Stimulated activated naive CD4-positive, alpha-beta T cell (primary cell): ENCODE results near the gene ANKRD11.
A peak's percentile ranks its signal among the peaks of the same experiment; 100 is the strongest.
"Not testable (repeated sequence)": the region's sequence is repeated elsewhere in the genome, so short reads cannot be mapped to it uniquely, and the experiment has no call there.

Experiments
- DNase-seq, 6 experiments: peaks; one replicate each; lab custom pipeline; 2025; lab: John Stamatoyannopoulos, UW

ANKRD11 gene

DNA sequence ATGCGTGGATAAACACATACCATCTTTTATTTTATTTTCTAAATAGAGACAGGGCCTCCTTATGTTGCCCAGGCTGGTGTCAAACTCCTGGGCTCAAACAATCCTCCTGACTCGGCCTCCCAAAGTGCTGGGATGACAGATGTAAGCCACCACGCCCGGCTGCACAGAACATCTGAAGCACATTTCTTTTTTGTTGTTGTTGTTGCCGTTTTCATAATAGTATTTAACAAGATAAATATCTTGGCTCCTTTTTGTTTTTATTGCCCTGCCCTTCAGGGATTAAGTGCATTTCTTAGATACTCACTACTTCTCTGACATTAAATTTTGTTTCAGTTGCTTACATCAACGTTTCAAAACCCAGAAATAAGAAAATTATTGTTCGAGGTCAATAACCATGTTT is 37.4 kb downstream of the ANKRD11 start:
- no peak for DNase-seq

DNA sequence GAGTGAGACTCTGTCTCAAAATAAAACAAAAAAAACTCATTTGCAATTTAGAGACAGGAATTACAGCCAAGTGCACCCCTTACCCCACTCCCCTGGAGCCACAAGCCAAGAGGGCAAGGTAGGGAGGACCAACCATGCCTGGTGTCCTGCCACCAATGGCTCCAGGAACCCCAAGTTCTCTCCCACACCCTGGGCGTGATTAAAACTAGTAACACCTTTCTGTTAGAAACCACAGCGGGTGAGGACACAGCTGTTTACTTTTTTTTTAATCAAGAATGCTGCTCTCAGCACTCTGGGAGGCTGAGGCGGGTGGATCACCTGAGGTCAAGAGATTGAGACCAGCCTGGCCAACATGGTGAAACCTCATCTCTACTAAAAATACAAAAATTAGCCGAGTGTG is 38.1 kb downstream of the ANKRD11 start:
- DNase-seq, result no peak

DNA sequence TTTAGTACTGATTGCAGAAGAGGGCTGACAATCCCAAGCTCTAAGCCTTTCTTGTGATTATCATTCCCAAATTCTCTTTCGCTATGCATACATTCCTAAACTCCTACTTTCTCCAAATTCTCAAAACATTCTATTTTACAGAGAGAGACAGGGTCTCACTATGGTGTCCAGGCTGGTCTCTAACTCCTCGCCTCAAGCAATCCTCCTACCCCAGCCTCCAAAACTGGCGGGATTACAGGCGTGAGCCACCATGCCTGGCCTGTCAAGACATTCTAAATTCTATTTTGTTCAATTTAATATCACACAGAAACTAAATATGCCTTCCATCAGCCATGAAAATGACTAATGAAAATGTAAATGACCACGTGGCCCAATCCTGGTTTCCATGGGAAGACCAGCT is 39.8 kb downstream of the ANKRD11 start:
- no peak for DNase-seq

DNA sequence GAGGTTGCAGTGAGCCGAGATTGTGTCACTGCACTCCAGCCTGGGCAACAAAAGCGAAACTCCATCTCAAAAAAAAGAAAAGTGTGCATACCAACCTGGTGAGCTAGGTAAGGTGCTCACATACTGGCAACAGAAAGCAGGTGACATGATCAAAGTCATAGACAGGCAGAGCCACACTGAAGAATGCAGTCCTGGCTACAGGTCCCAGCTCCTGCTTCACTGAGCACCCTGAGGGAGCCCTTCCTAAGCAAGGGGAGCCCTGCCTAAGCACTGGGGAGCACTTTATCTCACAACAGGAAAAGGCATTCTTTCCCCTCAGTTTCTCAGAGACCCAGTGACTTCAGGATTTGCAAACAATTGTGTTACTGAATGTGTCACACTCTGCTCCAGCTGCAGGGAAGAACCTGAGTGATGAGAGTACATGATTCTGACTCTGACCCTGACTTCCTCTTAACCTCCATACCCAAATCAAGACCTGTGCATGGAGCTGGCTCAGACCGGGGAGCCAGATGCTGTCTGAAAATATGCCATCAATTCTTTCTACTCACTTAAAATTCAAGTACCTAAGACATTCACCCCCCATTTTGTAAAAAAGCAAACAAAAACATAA is 40.5 kb downstream of the ANKRD11 start:
- DNase-seq, result no peak

DNA sequence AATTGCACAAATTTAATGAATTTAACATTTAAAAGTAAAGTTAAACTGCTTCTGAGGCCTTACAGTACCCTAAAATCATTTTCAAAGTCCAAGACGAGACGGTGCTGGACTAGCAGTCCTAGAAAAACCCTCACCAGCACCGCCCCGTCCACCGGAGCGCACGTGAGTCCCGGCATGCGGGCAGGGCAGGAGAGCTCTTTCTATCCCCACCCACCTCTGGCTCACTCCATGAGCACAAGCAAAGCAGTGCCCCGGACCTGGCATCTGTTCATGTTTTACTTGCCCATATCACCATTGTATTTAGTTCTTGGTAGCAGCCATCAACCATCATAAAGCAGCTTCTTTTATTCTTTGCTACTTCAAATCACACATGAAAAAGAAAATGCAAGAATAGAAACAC is 41.7 kb downstream of the ANKRD11 start:
- DNase-seq, result no peak

DNA sequence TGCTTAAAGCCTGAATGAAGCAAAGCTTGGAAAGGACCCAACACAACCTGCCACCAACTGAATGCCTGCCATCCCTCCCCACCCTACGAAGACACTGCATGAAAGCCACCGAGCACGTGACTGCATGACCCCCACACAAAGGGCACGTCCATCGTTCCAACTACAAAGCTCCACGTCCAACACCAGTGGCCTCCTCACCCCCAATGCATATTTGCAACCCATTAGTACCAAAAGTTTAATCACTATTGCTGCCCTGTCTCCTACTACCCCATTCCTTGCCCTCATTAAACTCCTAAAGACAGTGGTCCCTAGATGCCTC is 43.4 kb downstream of the ANKRD11 start:
- no peak for DNase-seq

DNA sequence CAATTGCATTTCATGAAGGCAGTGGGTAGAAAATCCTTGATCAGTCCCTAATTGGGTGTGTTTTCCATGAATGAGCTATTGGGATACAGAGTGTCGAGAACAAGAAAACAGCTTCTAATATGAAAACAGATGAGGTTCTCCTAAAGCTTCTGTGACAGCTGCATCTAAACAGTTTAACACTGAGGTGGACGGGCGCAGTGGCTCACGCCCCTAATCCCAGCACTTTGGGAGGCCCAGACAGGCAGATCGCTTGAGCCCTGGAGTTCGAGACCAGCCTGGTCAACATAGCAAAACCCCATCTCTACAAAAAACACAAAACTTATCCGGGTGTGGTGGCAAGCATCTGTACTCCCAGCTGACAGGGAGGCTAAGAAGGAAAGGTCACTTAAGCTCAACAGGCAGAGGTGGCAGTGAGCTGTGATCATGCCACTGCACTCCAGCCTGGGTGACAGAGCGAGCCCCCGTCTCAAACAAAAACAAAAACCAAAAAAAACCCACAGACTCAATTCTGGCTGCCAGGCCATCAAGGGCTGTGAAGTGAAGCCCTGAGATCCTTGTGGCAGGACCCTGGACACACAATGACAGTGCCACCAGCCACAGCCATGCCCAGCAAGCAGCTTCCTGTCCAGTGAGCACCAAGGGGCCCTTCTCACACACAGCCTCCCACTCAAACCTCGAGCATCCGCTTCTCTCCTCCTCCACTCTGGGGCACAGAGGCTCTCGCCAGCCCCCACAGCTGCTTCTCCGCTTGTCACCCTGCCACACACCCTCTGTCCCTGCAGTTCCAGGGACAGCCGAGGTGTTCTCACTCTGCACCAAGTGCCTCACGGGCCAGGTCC is 44.0 kb downstream of the ANKRD11 start:
- DNase-seq, result no peak

DNA sequence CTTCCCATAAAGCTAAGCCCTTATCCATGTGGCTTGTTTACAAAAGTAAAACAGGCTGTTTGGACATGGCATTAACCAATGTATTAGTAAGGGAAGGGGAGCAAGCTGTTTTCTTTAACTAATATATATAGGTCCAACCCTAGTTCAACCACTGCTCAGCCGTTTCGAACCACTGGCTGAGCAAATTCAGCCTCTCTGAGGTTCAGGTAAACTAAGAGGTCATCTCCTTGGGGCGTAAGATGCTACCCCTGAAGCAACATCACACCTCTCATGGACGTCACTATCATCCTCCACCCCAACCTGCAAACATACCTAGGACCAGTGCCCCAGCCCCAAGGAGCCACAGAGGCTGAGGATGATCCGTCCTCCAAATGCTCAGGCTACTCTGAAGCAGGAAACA is 45.2 kb downstream of the ANKRD11 start:
- DNase-seq, result no peak

DNA sequence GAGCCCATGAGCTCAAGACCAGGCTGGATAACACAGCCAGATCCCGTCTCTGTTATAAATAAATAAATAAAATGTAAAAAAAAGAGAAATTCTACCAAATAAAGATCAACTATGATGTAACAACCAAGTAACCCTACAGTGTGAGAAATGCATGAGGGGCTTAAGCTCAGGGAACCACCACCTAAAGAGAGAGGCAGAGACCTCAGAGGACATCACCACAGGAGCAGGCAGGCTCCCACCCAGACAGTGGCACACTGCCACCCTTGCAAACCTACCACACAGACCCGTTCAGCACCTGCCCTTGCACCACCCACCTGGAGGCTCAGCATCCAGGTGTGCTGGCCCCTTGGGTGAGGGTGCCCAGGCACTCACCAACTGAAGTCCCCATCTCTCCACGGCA is 45.6 kb downstream of the ANKRD11 start:
- no peak for DNase-seq

DNA sequence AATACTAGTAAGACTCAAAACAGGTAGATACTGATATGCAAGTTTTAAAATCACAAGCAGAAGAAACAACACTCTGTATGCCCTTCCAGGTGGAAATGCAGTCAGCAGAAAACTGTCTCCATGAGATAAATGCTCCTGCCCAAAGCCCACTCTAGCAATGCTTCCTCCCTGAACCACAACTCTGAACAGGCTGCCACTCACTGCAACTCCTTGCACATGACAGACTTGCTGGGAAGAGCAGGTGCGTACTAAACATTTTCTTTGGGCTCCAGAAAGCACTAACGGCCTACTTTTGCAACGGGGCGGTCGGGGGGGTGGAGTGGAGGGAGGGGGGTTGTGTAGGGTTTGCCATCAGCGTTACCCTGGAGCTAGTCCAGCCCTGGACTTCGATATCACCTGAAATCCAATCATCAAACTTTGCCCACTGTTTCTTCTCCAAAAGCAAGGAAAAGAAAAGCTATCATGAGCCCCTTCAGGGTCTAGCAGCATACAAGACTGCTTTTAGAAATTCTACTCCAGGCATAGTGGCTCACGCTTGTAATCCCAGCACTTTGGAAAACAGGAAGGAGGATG is 46.1 kb downstream of the ANKRD11 start:
- DNase-seq, result no peak

DNA sequence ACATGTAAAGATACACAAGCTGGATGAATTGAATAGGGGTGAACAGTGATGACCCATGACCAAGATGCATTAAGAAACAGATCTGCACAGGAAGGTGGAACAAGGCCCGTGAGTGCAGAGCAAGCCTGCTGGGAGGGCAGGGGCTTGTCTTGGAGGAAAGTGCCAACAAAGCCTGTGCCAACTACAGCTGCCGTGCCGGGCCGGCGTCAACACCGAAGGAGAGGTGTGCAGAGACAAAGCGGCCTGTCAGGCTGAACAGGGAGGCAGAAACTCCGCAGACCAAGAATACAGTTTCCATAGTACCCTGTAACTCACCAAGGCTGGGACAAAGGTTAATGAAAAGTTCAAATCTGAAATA is 46.7 kb downstream of the ANKRD11 start:
- DNase-seq, result no peak

DNA sequence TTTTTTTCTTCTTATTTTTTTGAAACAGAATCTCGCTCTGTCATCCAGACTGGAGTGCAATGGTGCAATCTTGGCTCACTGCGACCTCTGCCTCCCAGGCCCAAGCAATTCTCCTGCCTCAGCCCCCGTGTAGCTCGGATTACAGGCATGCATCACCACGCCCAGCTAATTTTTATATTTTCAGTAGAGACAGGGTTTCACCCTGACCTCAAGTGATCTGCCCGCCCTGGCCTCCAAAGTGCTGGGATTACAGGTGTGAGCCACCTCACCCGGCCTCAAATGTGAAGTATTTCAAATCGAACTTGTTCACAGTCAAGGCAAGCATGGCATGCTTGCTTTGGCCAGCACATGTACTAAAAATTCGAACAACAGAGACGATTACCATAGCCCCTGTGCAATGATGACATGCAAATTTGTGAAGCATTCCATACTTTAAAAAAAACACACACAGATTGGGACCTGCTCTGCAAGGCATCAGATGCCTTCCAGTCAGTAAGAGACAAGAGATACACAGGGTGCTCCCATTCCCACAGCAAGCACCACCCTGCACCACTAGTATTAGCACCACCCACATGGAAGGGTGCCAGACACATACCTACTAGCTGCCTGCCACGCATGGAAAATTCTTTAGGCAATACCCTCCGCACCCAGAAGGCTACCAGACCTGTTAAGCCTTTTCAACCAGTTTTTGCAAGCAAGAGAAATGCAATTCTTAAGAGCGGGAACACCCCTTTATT is 47.2 kb downstream of the ANKRD11 start:
- peak in 2 of 6 experiments; percentile 26 to 39 for DNase-seq

DNA sequence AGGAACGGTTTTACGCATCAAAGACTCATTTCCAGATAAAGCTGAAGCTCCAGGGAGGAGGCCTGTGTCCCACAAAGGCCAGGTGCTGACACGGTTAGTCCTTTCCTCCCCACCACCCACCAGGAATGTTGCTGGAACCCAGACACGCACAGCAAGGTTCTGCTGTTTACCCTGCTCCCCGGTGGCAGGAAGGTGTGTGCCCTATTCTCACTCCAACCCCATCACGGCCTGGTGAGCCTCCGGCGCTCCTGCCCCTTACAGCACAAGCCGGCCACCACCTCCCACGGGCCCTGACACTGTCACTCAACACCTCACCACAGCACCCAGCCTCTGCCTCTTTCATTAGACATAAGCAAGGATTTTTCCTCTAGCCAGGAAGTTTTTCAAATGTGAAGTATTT is 47.8 kb downstream of the ANKRD11 start:
- DNase-seq, result no peak

DNA sequence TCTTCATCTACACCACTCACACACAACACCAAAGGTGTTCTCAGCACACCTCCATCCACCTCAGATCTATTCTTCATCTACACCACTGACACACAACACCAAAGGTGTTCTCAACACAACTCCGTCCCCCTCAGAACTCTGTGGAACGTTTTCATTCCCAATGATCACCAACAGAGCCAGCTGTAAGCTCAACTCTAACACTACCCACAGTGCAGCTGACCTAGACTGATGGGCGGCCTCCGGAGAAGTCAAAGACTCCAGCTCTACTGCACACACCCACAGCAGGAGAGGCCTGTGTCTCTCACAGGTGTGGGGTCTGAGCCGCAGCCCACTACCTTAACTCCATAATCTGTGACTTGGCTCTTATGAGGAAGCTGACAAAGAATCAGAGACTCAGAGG is 50.7 kb downstream of the ANKRD11 start:
- DNase-seq, result no peak

DNA sequence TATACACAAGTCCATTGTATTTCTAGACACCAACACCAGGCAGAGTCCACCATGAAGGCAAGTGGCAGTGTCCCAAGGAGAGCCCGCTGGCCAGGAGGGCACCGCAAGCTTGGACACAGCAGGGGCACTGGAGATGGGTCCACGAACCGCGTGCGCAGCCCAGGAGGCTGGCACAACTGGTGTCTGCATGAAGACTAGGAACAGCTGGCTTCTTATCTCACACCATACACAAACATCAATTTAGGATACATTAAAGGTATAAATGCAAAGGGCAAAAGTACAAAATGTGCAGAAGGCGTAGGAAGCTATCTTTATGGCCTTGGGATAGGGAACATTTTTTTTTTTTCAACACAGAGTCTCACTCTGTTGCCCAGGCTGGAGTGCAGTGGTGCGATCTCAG is 52.4 kb downstream of the ANKRD11 start:
- no peak for DNase-seq

DNA sequence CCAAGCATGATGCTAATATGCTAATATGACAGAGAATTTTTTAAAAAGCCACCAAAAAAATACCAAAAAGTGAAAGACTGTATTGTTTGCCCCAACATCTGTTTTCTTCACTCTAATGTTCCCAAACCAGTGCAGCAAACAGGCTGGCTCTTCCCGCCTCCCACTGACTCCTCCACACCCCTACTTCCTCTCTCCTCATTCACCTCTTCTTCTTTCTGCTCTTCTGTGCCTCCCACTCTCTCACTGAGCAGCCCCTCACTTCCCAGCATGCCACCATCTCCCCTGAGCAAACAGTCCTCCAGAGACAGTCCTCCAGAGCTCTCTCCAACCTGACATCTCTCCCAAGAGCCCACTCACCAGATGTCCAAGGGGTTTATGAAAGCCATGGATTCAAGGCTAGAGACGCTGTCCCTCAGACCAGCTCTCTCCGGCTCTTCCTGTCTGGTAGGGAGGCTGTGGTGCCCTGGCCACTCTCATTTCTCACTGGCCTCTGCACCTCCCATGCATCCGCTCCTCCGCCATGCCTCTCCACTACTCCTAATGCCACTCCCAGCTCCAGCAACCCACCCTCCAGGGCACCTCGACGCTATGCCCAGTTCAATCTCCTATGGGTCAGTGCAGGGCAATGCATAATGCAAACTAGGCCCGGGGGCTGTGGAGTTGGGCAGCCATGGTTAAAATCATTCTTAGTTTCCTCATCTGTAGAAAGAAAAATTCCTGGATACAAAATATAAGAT is 52.9 kb downstream of the ANKRD11 start:
- DNase-seq, result no peak

DNA sequence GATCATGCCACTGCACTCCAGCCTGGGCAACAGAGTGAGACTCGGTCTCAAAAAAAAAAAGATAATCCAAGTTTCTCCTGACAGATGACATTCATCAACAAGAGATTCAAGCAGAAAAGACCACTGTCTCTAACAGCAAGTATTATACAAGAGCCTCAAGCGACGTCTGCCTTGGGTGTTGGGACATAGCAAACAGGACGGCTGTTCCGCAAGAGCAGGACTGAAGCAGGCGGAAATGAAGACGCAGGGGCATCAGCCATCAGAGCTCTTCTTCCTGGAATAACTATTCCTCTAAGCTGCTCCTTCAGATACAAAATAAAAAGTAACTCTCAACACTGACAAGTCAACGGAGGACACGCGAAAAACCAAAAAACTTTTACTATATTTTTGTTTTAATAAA is 54.0 kb downstream of the ANKRD11 start:
- DNase-seq, result no peak

DNA sequence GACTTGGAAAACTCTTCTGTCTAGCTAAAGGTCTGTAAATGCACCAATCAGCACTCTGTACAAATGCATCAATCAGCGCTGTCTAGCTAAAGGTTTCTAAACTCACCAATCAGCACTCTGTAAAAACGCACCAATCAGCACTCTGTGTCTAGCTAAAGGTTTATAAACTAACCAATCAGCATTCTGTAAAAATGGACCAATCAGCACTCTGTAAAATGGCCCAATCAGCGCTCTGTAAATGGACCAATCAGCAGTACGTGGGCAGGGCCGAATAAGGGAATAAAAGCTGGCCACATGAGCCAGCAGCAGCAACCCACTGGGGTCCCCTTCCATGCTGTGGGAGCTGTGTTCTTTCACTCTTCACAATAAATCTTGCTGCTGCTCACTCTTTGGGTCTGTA is 55.3 kb downstream of the ANKRD11 start:
- not testable (repeated sequence) for DNase-seq

DNA sequence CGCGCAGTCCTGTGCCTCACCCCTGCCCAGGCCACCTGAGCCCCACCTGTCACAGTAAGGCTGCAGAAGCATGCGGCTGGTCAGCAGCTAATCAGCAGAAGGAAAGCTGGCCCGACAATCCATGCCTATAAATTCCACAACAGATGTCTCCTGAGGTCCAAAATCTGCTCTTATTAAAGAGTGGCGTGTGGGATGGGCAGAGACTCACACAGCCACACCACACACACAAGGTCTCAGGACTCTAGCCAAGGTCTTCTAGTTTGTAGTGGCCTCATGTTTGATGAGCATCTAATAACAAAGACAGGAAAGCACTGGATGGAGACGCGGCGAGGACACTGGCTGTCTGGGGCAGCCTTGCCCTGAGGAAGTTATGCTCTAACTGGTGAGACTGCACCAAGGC is 55.9 kb downstream of the ANKRD11 start:
- DNase-seq, result no peak

DNA sequence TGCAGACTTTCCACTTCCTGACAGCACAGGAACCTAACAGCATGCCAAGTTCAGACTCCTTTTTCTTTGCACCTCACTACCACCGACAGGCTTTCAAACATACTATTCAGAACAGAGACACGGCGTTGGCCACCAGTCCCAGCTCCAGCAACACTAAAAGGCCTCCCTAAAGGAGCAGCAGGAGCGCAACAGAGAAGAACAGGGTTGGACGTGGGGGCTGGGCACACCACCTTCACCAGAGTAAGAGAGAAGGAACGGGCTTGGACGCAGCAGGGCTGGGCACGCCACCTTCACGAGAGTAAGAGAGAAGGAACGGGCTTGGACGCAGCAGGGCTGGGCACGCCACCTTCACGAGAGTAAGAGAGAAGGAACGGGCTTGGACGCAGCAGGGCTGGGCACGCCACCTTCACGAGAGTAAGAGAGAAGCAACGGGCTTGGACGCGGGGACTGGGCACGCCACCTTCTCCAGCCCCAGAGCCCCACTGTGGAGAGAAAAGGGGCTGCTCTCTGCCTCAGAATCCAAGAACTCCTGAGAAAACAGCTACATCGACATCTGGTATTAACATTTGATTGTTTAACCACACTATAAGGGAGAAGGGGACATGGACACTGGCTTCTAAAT is 56.9 kb downstream of the ANKRD11 start:
- not testable (repeated sequence) for DNase-seq

DNA sequence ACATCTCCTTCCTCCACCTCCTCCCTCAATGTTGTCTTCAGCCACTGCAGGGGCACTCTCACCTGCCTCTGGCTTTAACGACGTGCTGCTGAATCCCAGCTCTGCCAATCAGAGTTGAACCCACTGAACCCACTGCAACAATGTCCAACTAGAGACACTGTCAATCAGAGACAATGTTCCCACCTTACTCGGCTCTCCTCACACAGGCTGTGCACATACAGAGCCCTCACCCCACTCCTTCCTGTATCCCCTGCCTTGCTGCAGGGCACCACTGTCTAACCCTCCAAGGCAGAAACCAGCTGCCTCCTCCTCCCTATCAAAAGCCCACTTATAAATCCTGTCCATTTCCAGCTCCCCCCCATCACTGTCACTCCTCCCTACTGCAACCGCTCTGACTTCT is 58.7 kb downstream of the ANKRD11 start:
- DNase-seq, result no peak

DNA sequence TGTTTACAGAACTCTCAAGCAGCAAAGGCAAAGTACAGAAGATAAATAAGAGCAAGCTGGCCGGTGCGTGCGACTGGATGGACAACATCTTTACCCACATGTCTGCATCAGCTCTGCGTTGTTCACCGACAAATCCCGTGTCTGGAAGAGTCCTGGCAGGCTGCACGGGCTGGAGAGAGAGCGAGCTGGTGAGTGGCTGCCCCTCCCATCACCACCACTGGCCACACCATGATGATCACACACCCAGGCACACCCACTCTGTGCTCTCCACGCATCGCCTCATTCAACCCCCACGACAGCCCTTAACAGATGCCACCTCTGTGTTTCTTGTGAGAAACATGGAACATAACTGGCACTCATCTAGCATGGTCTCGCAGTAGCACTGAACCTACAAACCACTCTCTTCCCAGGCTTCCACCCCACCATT is 59.2 kb downstream of the ANKRD11 start:
- DNase-seq, result no peak
